Mesothelial cell of epicardium (in vitro differentiated cells): ENCODE results near the gene GPR21. TPM values are rescaled to one million over a fixed set of nuclear protein-coding genes. Genes with fewer than 3 reads are reported as not detected.

Experiments
- DNase-seq, 2 experiments: peaks; one replicate each; pipeline ENCODE4 v3.0.0; 2021; ENCODE audit warnings: low spot score in 2 of 2; ENCODE audit not compliant: unreplicated experiment in 2 of 2
- H3K27ac Mint-ChIP-seq: 2 replicates; pipeline ENCODE4 v1.8.0; 2021; ENCODE audit warnings: mixed read lengths
- H3K27me3 Mint-ChIP-seq: 2 replicates; pipeline ENCODE4 v1.8.0; 2021; ENCODE audit warnings: low read depth, mixed read lengths
- H3K36me3 Mint-ChIP-seq: 2 replicates; pipeline ENCODE4 v1.8.0; 2021; ENCODE audit warnings: mixed read lengths
- H3K4me1 Mint-ChIP-seq: 2 replicates; pipeline ENCODE4 v1.8.0; 2021; ENCODE audit warnings: mixed read lengths
- H3K4me3 Mint-ChIP-seq: 2 replicates; pipeline ENCODE4 v1.8.0; 2021; ENCODE audit warnings: mild to moderate bottlenecking, moderate library complexity, mixed read lengths
- H3K9me3 Mint-ChIP-seq: 2 replicates; pipeline ENCODE4 v1.8.0; 2021; ENCODE audit warnings: mixed read lengths
- CTCF ChIP-seq: fragments of 200-600 bp; sonication (generic); IDR thresholded peaks from one replicate; pipeline ENCODE4 v1.5.0; 2021; ENCODE audit warnings: antibody characterized with exemption; ENCODE audit not compliant: unreplicated experiment
- total RNA-seq: library from RNA; stranded (reverse); gene quantifications from 3 replicates; pipeline ENCODE4 v1.2.1, GENCODE V29; 2021

Gene GPR21
- total RNA-seq, 1 donor from 2014 or later = 3.8 TPM

GRCh38 chr9:123064716-123065115 is 31.2 kb downstream of the GPR21 start:
- TF ChIP-seq CTCF = no peak
- Mint-ChIP-seq H3K36me3 (peaks cover 39% of the 10 kb centered on the region), H3K9me3 (no peaks in the 10 kb centered on the region), H3K27ac (no peak overlapping the region), H3K27me3 (no peaks in the 10 kb centered on the region), H3K4me3 (no peak overlapping the region), H3K4me1 (peaks cover 14% of the 10 kb centered on the region)
- no peak for DNase-seq

- no peaks in the 10 kb centered on the region for H3K9me3 Mint-ChIP-seq
- no peak for DNase-seq
- H3K27me3 Mint-ChIP-seq = no peaks in the 10 kb centered on the region
- peaks cover 14% of the 10 kb centered on the region for H3K4me1 Mint-ChIP-seq
- no peak overlapping the region for H3K4me3 Mint-ChIP-seq
- no peak for TF ChIP-seq CTCF
- H3K36me3 Mint-ChIP-seq = peaks cover 39% of the 10 kb centered on the region
- H3K27ac Mint-ChIP-seq = no peak overlapping the region
Observed at GRCh38 chr9:123065196-123065595, 31.7 kb downstream of the GPR21 start.

GRCh38 chr9:123067136-123067535 is 33.7 kb downstream of the GPR21 start:
- no peaks in the 10 kb centered on the region for H3K9me3 Mint-ChIP-seq
- H3K27me3 Mint-ChIP-seq = no peaks in the 10 kb centered on the region
- H3K4me3 Mint-ChIP-seq = no peak overlapping the region
- peaks cover 14% of the 10 kb centered on the region for H3K4me1 Mint-ChIP-seq
- no peak overlapping the region for H3K27ac Mint-ChIP-seq
- TF ChIP-seq CTCF = no peak
- peaks cover 44% of the 10 kb centered on the region for H3K36me3 Mint-ChIP-seq
- no peak for DNase-seq

- no peak for DNase-seq
Observed at GRCh38 chr9:123069010-123069481, 35.6 kb downstream of the GPR21 start.

GRCh38 chr9:123070198-123070597 is 36.7 kb downstream of the GPR21 start:
- no peak for TF ChIP-seq CTCF
- Mint-ChIP-seq H3K4me3 (no peak overlapping the region), H3K27ac (no peak overlapping the region), H3K4me1 (peaks cover 24% of the 10 kb centered on the region), H3K27me3 (no peaks in the 10 kb centered on the region), H3K9me3 (no peaks in the 10 kb centered on the region), H3K36me3 (peaks cover 37% of the 10 kb centered on the region)
- DNase-seq = no peak

More at GRCh38 chr9:123069010-123069481, 35.6 kb downstream of the GPR21 start:
- Mint-ChIP-seq H3K27ac (peak overlapping the region; percentile 18), H3K4me1 (peaks cover 20% of the 10 kb centered on the region), H3K27me3 (no peaks in the 10 kb centered on the region), H3K36me3 (peaks cover 41% of the 10 kb centered on the region), H3K4me3 (no peak overlapping the region), H3K9me3 (no peaks in the 10 kb centered on the region)
- no peak for TF ChIP-seq CTCF
